Measurements from ENCODE around the gene GNAT1. TPM values are rescaled to one million over a fixed set of nuclear protein-coding genes. Genes with fewer than 3 reads are reported as not detected.

The GNAT1 gene
- total RNA-seq, 1 donor from 2014 or later = 4.7 TPM

DNA sequence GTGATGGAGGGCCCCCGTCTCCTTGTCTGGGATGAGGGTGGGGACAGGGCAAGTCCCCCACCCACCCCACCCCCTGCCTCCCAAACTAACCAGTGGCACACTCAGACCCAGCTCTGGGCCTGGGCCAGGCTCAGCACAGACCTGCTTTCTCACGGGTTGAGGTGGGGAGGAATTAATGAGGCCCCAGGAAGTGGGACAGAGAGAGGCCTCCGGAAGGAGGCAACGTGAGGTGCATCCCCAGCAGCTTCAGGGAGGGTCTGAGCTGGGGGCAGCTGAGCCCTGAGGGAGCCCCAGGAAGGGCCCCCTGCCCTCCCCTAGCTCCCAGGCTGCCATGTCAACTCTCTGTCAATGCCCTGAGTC, 29.6 kb downstream of the GNAT1 start:
- no peaks in the 10 kb centered on the region for H3K27me3 ChIP-seq

DNA sequence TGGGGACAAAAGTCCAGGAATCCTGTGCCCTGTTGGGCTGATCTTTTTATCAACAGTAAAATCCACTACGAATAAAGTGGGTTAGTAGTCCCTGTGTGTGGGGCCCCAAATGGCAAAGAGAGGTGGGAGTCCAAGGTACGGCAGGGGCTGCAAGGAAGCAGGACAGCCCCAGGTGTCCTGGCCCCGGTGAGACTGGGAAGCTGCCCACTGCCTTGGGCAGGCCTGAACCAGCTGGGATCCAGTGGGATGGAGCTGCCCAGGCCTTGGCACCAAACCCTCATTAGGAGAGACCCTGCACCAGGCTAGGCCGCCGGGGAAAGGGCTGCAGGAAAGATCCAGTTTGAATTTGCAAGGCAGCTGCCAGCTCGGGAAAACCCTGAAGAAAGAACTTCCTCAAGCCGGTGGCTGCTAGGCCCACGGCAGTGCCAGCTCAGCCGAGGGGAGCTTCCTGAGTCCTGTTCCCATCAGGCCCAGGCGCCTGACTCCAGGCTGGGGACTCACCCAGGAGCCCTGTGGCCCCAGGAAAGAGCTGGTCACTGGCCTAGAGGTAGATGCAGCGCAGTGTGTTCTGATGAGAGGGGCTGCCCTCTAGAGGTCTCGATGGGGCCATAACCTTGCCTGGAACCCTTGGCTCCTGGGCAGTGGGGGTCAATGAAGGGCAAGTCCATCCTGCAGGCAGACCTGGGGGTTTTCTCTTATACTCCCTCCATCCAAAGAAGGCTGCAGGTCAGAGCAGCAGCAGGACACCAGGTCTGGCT, 30.2 kb downstream of the GNAT1 start:
- H3K4me3 ChIP-seq = no peak overlapping the region
- H3K9me3 ChIP-seq = no peaks in the 10 kb centered on the region
- no peak overlapping the region for H3K27ac ChIP-seq
- TF ChIP-seq, protein P1, sequence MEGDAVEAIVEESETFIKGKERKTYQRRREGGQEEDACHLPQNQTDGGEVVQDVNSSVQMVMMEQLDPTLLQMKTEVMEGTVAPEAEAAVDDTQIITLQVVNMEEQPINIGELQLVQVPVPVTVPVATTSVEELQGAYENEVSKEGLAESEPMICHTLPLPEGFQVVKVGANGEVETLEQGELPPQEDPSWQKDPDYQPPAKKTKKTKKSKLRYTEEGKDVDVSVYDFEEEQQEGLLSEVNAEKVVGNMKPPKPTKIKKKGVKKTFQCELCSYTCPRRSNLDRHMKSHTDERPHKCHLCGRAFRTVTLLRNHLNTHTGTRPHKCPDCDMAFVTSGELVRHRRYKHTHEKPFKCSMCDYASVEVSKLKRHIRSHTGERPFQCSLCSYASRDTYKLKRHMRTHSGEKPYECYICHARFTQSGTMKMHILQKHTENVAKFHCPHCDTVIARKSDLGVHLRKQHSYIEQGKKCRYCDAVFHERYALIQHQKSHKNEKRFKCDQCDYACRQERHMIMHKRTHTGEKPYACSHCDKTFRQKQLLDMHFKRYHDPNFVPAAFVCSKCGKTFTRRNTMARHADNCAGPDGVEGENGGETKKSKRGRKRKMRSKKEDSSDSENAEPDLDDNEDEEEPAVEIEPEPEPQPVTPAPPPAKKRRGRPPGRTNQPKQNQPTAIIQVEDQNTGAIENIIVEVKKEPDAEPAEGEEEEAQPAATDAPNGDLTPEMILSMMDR (IDR thresholded peaks at IDR 0.05) = no peak
- H3K36me3 ChIP-seq = no peaks in the 10 kb centered on the region
- no peak for DNase-seq (ENCODE audit: low spot score in 2 of 2)
- intact Hi-C loops (cut with DNase I) = no loop called here
- H3K27me3 ChIP-seq = no peaks in the 10 kb centered on the region
- peaks cover 0 to 5% of the 10 kb centered on the region in 2 donors for H3K4me1 ChIP-seq

More for the DNA sequence above, 29.6 kb downstream of the GNAT1 start:
- Histone ChIP-seq H3K27ac (no peak overlapping the region), H3K36me3 (no peaks in the 10 kb centered on the region), H3K4me1 (no peaks in the 10 kb centered on the region), H3K4me3 (no peak overlapping the region), H3K9me3 (no peaks in the 10 kb centered on the region)
- DNase-seq (ENCODE audit: low spot score in 2 of 2) = no peak
- TF ChIP-seq, protein P1 (IDR thresholded peaks at IDR 0.05) = no peak
- intact Hi-C loops (cut with DNase I) = no loop called here

DNA sequence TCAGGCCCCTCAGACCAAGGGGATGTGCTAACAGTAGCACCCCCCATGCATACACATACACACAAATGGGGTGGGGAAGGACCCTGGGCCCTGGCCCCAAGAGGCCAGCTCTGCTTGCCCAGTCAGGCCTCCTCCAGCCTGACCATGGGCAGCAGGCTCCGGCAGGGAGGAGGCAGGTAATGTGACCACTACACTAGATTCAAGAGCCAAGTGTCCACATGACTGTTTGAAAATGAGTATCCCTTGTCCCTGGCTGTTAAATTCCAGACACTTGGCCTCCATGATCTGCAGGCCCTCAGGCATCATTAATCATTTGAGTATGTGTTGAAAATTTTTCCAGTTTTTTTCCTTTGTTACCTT, 30.7 kb downstream of the GNAT1 start:
- Histone ChIP-seq H3K4me3 (no peak overlapping the region), H3K27ac (no peak overlapping the region), H3K36me3 (no peaks in the 10 kb centered on the region), H3K4me1 (peaks cover 0 to 11% of the 10 kb centered on the region in 2 donors), H3K9me3 (no peaks in the 10 kb centered on the region), H3K27me3 (no peaks in the 10 kb centered on the region)
- TF ChIP-seq, protein P1 (IDR thresholded peaks at IDR 0.05) = no peak
- no peak for DNase-seq (ENCODE audit: low spot score in 2 of 2)
- intact Hi-C loops (cut with DNase I) = no loop called here

DNA sequence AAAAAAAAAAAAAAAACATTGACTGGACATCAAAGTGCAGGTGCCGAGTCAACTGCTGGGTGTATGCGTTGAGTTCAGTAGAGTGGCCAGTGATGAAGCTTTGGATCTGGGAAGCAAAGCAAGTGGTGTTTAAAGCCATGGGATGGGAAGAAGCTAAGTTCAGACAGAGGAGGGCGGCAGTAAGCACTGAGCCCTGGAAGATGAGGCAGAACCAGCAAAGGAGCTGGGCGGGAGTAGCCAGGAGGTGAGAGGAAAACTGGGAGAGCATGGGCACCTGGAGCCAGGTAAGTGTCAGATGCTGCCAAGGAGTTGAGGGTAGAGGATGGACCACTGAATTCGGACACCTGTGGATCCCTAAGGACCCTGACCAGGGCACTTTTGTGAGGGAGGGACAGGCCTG, 33.2 kb downstream of the GNAT1 start:
- intact Hi-C loops (cut with DNase I) = no loop called here
- no peak overlapping the region for H3K27ac ChIP-seq
- peaks cover 0 to 16% of the 10 kb centered on the region in 2 donors for H3K4me1 ChIP-seq
- H3K36me3 ChIP-seq = no peaks in the 10 kb centered on the region
- no peak overlapping the region for H3K4me3 ChIP-seq
- H3K27me3 ChIP-seq = no peaks in the 10 kb centered on the region
- H3K9me3 ChIP-seq = no peaks in the 10 kb centered on the region
- TF ChIP-seq, protein P1 (IDR thresholded peaks at IDR 0.05) = no peak
- no peak for DNase-seq (ENCODE audit: low spot score in 2 of 2)

DNA sequence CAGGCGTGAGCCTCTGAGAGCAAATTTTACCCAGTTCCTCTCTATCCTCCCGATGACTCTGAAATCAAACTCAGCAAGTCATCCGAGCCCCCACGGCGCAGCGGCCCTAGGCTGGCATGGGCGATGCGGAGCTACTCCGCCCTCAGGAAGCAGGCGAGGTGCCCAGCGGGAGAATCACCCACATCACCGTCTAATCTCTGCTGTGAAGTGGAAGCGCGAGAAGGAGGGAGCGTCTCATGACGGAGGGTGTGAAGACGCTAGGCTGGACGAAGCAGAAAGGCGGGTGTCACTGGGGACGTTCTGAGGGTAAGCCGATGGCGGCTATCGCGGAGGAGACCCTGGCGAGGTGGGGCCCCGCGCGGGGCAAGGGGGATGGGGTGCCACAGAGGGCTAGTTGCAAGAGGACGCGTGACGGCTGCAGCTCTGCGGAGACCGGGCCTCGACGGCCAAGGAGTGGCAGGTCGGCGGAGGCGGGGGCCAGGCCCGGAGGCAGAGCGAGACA, 35.5 kb downstream of the GNAT1 start:
- Histone ChIP-seq H3K27ac (peak overlapping the region; percentile 69 to 75), H3K9me3 (no peaks in the 10 kb centered on the region), H3K4me1 (peaks cover 0 to 16% of the 10 kb centered on the region in 2 donors), H3K4me3 (peak overlapping the region; percentile 63 to 78), H3K36me3 (no peaks in the 10 kb centered on the region), H3K27me3 (no peaks in the 10 kb centered on the region)
- intact Hi-C loops (cut with DNase I) = loop anchor here (1.0 kb wide), 5 partner anchors 8 to 106 kb away; no protein-coding TSS in a partner anchor
- DNase-seq (ENCODE audit: low spot score in 2 of 2) = peak in 1 of 2 donors; percentile 75
- TF ChIP-seq, protein P1 (IDR thresholded peaks at IDR 0.05) = no peak

Measured in ascending aorta (tissue), 2 donors.